Measurements from ENCODE around the gene KMT2C. TPM values are rescaled to one million over a fixed set of nuclear protein-coding genes. Genes with fewer than 3 reads are reported as not detected.

The KMT2C gene
- total RNA-seq, 1 donor, result 39.7 TPM

DNA sequence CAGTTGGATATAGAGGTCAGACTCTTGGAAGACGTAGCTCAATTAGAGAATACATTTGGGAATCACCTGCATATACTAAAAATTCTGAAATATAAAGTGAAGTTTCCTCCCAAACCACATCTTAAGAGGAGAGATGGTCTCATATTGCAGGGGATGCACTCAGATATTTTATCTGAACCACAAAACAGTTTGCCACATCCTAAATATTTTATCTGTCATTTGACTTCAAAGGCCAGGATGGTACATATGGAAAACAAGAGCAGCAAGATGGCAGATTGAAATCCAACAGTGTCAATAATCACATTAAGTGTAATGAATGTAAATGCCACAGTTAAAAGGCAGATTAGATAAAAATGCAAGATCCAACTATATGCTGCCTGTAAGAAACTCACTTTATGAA lies 313.3 kb downstream of the KMT2C start:
- no peak overlapping the region for H3K4me3 ChIP-seq (ENCODE audit: low read depth, low read length)
- TF ChIP-seq, protein P1, sequence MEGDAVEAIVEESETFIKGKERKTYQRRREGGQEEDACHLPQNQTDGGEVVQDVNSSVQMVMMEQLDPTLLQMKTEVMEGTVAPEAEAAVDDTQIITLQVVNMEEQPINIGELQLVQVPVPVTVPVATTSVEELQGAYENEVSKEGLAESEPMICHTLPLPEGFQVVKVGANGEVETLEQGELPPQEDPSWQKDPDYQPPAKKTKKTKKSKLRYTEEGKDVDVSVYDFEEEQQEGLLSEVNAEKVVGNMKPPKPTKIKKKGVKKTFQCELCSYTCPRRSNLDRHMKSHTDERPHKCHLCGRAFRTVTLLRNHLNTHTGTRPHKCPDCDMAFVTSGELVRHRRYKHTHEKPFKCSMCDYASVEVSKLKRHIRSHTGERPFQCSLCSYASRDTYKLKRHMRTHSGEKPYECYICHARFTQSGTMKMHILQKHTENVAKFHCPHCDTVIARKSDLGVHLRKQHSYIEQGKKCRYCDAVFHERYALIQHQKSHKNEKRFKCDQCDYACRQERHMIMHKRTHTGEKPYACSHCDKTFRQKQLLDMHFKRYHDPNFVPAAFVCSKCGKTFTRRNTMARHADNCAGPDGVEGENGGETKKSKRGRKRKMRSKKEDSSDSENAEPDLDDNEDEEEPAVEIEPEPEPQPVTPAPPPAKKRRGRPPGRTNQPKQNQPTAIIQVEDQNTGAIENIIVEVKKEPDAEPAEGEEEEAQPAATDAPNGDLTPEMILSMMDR (IDR thresholded peaks at IDR 0.05; ENCODE audit: insufficient read depth, low read depth, low read length), result no peak
- no peak for DNase-seq (ENCODE audit: low read depth)

DNA sequence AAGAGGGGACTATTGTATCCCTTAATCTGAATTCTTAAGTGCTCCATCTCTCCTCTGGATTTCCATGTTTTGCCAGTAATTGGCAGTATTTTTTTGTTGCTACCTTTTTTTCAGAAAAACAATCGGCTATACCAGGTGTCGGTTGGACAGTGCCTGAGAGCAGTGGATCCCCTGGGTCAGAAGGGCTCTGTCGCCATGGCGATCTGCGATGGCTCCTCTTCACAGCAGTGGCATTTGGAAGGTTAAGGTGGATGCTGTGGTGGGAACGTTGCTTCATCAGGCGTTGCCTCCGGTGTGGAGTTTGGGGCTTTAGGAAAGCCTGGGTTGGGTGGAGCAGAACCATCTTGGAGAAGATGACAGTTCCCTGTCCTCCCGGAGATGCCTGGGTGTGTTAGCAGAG lies 314.4 kb downstream of the KMT2C start:
- no peak for DNase-seq (ENCODE audit: low read depth)
- H3K4me3 ChIP-seq (ENCODE audit: low read depth, low read length), result no peak overlapping the region
- TF ChIP-seq, protein P1 (IDR thresholded peaks at IDR 0.05; ENCODE audit: insufficient read depth, low read depth, low read length), result no peak

DNA sequence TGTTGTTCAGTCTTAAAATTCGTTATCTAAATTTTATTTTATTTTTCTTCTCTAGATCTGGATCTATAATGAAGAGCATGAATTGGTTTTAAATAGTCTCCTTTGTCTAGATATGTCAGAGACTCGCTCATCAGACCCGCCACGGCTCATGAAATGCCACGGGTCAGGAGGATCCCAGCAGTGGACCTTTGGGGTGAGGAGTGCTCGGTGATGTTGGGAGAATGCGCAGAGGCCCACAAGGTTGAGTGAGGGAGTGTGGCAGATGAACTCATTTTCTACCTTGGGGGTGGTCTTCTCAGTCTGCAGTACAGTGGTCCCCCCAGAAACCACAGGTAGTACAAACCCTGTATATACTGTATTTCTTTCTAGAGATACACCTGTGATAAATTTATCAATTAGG lies 315.0 kb downstream of the KMT2C start:
- no peak overlapping the region for H3K4me3 ChIP-seq (ENCODE audit: low read depth, low read length)
- DNase-seq (ENCODE audit: low read depth), result no peak
- TF ChIP-seq, protein P1 (IDR thresholded peaks at IDR 0.05; ENCODE audit: insufficient read depth, low read depth, low read length), result no peak

DNA sequence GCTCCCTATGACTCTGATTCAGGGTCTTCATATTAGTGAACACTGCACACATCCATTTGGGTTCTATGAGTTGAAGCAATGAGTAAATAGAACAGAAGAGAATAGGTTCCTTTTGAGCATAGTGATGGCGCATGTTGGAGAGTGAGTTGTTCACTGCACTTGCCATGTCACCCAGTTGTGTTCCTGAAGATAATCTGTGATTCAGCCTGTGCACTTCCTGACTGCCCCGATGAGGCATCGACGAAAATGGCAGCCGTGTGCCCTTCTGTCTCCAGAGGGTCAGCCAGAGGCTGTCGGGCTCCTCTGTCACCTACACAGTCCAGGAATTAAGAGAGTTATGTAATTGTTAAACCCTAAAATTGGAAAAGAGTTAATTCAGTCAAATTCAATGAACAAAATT lies 315.6 kb downstream of the KMT2C start:
- TF ChIP-seq, protein P1 (IDR thresholded peaks at IDR 0.05; ENCODE audit: insufficient read depth, low read depth, low read length), result no peak
- H3K4me3 ChIP-seq (ENCODE audit: low read depth, low read length), result no peak overlapping the region
- DNase-seq (ENCODE audit: low read depth), result no peak

DNA sequence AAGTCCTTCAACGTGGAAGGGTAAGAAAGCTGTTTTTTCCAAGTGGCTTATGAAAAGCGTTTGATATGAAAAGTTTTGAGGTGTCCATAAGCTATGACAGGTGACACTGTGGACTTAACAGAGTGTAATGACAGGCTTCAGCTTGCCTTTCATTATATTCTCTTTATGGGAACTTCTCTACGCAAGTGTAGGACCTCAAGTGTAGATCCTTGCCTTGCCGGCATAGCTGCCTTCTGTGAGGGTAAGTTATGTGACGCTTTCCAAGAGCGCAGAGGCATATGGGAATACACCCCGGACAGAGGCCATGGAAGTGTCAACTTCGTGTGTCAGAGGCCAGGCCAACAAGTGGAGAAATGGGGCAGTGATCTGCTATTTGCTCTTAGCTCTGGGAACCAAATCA lies 318.4 kb downstream of the KMT2C start:
- no peak overlapping the region for H3K4me3 ChIP-seq (ENCODE audit: low read depth, low read length)
- DNase-seq (ENCODE audit: low read depth), result no peak
- TF ChIP-seq, protein P1 (IDR thresholded peaks at IDR 0.05; ENCODE audit: insufficient read depth, low read depth, low read length), result no peak

DNA sequence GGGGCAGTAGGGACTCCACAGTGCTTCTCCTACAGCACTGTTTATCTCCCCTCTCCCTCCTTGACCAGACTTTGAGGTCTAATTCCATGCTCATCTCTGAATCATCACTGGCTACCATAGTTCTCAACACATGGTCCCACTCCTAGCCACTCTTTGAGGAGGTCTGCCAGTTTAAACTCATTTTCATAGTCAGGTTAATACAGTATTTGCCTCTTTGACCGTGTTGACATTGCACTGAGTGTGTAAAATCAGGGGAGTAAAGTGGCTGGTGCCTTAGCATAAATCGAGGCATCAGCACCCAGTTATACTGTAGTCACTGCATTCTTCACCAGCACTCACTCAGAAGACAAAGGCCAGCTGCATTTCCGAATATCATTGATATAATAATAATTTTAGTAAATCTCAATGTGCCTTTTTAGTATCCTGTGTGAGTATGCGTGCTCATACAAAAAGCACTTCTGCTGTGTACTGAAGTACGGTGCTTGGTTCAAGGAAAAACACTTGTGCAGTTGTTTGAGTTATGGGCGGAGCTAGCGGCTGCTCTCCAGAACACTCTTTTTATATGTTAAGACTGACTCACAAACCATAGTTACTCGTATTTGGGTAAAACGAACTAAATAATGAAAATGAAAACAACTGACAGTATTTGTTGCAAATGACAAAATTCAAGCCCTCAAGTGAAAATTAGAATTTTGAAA lies 320.6 kb downstream of the KMT2C start:
- no peak for DNase-seq (ENCODE audit: low read depth)
- H3K4me3 ChIP-seq (ENCODE audit: low read depth, low read length), result no peak overlapping the region
- TF ChIP-seq, protein P1 (IDR thresholded peaks at IDR 0.05; ENCODE audit: insufficient read depth, low read depth, low read length), result no peak

DNA sequence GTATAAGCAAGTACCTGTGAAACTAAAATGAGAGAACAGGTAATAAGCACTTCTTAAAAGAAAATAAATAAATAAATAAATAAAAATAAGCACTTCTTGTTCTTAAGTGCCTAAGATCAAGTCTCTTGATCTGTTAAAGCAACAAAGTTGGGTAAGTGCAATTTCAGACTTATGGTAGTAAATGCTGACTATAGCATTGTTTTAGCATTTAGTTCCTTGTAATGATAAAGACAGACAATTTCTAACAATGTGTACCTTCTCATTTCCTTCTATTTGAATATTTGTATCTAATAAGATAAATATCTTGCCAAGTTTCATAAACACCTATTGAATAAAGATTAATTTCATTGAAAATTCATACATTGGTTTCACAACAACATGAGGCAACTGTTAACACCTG lies 323.0 kb downstream of the KMT2C start:
- no peak overlapping the region for H3K4me3 ChIP-seq (ENCODE audit: low read depth, low read length)
- TF ChIP-seq, protein P1 (IDR thresholded peaks at IDR 0.05; ENCODE audit: insufficient read depth, low read depth, low read length), result no peak
- no peak for DNase-seq (ENCODE audit: low read depth)
